HG02840 (cell line): ENCODE results near the gene RUBCN.
"Not testable (repeated sequence)": the region's sequence is repeated elsewhere in the genome, so short reads cannot be mapped to it uniquely, and the experiment has no call there.

Experiments used
- ATAC-seq: cut with Tn5 transposase; IDR thresholded peaks from one replicate; pipeline ENCODE4 v1.9.1; 2021; ENCODE audit warnings: mild to moderate bottlenecking, moderate library complexity, moderate number of reproducible peaks; ENCODE audit not compliant: unreplicated experiment, low FRiP score

RUBCN gene

DNA sequence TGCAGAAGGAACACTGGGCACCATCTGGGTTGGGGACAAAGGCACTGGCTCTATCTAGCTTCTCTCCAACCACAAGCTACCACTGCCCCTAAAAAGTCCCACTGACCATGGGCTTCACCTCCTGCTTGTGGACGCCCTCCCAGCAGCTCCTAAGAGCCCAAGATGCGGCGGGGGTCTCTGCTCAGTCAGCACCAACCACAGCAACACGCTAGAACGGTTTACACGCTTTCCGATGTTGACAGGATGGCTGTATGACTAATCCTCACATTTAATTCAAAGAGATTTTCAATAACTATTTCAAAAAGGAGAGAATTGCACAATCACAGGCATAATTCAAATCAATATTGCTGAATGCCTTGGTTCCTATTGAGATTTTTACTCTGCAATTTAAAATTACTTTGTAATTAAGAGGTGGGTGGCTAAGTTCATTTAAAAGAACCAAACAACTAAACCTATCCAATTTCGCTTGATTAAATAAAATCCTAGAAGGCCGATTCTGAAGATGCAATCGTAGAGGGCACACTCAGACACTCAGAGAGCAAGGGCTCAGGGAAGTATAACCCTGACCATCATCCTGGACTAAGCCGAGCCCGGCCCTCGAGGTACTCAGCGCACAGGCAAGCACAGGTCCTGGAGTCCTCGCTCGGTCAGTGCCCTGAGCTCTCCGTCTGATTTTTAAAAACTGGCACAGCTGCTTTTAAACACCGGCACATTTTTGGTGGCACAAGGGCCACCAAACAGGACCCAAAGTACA lies 110.1 kb downstream of the RUBCN start:
- peak; percentile 24 for ATAC-seq

DNA sequence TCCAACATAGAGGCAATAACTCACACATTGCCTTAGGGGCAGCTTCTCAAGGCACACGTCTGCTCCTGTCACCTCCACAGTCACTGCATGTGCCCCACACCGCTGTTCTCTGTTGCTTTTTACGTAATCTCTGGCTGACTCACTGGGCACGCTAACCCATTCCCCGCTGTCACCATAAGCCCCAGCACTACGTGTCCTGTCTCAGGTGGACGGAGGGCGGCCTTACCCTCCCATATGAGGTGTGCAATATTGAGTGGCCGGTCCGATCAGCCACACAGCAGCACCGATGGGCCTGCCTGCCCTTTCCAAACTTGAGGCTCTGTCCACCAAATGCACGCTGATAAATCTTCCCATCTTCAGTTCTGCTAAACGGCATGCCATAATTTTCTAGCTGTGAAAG lies 115.2 kb downstream of the RUBCN start:
- ATAC-seq = not testable (repeated sequence)
